ENCODE results near the gene MAP3K21.

Gene MAP3K21

DNA sequence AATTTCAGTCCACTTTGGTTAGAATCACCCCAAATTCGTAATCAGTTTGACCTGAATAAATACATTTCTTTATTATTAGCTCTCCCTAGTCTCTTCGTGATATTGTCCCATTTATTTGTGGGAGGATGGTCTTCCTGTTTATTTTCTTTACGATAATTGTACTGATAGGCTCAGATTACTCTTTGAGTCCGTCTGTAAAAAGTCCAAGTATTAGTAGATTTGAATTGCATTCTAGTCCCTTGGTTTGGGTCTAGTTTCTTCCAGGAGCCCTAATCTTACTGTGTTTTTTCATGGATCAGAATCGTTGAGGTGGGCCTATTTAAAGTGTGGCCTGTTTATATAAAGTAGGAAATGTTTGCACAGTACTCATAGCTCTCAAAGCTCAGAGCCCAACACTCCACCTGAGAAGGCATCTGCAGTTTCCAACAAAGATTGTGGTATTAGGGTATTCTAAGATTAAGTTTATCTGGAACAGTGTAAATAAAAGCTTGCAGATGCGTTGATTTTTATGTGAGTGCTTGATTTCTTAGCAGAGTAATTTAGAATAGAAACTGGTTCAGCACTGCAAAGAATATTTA is 33.1 kb downstream of the MAP3K21 start:
- DNase-seq = no peak

GRCh38 chr1:233361876-233362275 is 34.4 kb downstream of the MAP3K21 start:
- DNase-seq = no peak

GRCh38 chr1:233362743-233363142 is 35.2 kb downstream of the MAP3K21 start:
- no peak for DNase-seq

DNA sequence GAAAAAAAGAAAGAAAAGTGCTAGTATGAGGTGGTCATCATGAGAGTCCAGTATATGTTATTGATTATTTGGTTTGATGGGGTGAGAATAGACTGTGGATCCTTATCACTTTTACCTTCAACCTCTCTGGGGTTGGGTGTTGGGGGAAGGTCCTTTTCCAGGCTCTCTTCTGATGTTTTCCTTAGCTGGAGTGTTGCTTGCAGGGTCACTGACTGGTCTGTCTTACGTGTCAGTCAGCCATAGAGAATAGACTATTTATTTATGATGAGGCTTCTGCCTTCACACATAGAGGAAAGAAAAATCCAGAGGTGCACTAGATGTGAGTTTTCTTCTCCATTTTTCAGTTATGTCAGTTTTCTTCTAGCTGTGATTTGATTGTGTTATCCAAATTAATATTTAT is 36.5 kb downstream of the MAP3K21 start:
- DNase-seq = no peak

- peak; percentile 10 for DNase-seq
Observed at GRCh38 chr1:233364695-233365539, 37.4 kb downstream of the MAP3K21 start.

- DNase-seq = no peak
Observed at GRCh38 chr1:233366575-233366974, 39.1 kb downstream of the MAP3K21 start.

DNA sequence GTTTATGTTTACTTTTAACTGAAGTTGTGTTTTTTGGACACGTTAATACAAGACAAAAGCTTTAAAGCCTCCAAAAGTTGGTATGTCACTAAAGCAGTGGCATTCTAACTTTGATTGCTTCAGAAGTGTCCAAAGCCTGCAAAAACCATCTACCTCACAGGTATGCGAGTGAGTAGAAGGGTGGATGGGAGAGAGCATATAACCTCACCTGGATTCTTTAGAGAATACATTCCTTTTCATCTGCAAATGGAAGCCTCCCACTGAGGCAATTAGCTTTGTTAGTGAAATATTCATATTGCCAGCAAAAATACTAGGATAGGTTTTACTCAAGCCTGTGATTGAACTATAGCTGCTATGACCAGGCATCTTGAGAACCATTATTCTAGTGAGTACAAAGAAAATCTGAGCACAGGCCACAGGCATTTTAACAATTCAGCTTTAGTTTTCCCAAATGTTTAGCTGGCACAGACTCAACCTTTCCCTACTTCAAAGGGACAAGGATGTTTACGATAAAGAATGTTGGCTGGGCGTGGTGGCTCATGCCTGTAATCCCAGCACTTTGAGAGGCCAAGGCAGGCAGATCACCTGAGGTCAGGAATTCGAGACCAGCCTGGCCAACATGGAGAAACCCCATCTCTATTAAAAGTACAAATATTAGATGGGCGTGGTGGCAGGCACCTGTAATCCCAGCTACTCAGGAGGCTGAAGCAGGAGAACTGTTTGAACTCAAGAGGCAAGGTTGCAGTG is 39.7 kb downstream of the MAP3K21 start:
- DNase-seq = no peak

DNA sequence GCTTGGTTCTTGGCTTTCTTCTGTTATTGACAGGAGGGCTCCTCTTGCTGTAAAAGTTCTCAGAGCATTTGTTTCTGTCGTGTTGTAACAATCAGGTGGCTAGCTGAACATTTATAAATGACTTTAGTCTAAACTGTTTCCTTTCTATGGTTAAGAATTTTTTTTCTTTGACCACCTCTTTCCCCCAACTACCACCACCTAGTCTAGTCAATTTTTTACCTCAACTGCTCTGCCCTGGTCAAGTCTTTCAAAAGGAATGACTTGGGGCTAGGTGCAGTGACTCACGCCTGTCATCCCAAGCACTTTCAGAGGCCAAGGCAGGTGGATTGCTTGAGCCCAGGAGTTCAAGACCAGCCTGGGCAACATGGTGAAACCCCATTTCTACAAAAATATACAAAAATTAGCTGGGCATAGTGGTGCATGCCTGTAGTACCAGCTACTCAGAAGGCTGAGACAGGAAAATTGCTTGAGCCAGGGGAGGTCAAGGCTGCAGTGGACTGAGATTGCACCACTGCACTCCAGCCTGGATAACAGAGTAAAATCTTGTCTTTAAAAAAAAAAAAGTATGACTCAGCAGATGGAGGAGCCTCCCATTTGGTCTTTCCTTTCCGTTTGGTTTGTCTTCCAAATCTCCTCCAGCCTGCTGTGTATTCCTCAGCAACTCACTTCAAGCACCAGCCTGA is 40.7 kb downstream of the MAP3K21 start:
- DNase-seq = no peak

GRCh38 chr1:233368789-233369130 is 41.2 kb downstream of the MAP3K21 start:
- no peak for DNase-seq

GRCh38 chr1:233372218-233373120 is 44.9 kb downstream of the MAP3K21 start:
- no peak for DNase-seq

DNA sequence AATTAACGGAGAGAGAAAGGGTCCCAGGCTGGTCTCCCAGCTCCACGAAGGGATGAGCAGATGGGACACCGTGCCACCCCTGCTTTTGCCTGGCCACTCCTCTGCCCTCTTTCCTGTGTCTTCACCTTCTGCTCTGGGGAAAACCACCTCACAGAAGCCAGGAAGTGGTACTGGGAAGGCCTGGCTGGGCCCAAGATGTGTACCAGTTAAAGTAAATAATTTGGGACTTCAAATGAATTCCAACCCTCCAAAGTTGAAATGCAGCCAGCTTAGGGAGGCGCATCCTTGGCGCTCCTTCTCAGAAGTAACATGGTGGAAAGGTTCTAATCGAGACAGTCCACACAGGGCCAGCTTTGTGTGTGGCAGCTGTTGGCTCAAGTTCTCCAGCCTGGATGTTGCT is 45.7 kb downstream of the MAP3K21 start:
- DNase-seq = no peak

- DNase-seq = no peak
Observed at GRCh38 chr1:233375653-233376052, 48.1 kb downstream of the MAP3K21 start.

DNA sequence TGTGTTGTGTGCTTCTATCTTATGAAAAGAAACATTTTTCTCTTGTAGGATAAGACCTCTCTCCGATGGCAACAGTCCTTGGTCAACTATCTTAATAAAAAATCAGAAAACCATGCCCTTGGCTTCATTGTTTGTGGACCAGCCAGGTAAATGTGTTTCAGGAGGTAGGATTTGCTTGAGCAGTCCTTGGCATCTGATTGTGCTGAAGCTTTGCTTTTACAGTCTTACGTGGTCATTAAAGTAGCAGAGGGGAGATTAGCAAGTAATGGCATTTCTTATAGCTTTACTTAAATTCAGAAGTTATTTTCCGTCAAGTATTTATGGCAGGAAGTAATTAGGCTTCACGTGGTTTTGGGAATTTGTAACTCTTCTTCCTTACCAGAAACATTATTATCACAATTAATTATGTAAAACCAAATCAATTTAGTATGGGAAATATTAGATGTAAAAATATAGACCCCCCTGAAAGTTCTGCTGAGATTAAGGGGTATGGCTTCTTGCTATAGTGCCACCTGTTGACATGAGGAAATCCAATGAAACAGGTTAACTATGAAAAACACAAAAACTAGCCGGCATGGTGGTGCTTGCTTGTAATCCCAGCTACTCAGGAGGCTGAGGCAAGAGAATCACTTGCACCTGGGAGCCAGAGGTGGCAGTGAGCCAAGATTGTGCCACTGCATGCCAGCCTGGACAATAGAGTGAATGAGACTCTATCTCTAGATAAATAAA is 49.0 kb downstream of the MAP3K21 start:
- DNase-seq = no peak

GRCh38 chr1:233379869-233380438 is 52.4 kb downstream of the MAP3K21 start:
- DNase-seq = no peak

DNA sequence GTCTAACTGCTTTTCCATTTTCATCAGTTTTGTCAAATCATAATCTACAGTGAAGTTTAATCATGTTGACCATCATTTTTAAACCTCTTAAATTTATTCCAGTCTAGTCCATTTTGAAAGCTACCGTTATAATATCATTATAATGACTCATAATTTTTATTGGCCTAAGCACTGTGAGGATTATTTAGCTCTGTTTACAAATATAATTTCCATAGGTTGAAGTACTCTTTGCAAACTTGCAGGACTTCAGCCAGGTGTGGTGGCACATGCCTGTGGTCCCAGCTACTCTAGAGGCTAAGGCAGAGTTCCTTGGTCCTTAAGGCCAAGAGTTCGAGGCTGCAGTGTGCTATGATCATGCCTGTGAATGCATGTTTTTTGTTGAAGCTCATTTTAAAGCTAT is 54.3 kb downstream of the MAP3K21 start:
- DNase-seq = no peak

GRCh38 chr1:233383984-233384383 is 56.5 kb downstream of the MAP3K21 start:
- DNase-seq = no peak

DNA sequence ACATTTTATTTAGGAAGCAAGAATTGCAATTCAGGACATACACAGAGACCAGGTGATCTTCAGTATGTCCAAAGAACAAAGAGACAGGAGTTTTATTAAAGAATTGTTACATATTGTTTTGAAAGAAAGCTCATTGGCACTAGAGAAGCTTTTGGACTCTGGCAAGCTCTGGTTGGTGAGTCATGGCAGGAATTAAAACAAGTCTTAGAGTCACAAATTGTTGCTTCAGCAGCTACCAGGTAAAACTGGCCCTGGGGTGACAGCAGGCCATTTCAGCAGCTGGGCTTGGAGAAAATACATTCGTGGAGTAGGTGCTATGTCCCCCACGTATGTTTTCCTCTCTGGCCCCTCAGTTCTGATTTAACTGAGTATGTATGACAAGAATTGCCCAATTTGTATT is 58.8 kb downstream of the MAP3K21 start:
- DNase-seq = no peak

DNA sequence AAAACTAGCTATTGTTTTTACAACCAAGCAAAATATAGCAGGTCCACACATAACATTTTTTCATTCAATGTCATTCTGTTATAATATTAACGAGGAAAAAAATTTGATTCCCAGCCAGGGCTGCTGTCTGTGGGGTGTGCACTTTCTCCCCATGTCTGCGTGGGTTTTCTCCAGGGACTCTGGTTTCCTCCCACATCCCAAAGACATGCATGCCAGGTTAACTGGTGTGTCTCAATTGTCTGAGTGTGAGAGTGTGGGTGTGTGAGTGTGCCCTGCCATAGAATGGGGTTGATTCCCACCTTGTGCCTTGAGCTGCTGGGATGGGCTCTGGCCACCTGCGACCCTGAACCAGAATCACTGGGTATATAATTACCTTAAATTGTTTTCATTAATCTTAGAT is 60.1 kb downstream of the MAP3K21 start:
- no peak for DNase-seq

DNA sequence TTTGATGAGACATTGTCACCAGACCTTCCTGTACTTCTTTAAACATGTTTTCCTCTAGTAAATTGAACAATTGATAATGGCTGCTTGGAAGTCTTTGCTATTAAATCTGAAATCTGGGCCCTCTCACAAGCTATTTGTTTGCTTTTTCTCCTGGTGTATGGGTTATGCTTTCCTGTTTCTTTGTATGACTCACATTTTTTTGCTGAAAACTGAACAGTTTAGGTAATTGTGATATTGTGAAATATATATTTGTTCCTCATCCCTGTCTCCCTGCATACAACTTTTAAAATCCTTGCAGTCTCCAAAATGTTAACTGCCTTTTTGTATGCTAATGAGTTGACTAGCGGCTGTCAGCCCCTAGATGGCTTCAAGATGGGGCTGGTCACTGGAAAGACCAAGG is 61.6 kb downstream of the MAP3K21 start:
- DNase-seq = no peak

- DNase-seq = peak; percentile 75
Observed at GRCh38 chr1:233389893-233390292, 62.4 kb downstream of the MAP3K21 start.

Data from NCI-H2171 (cell line).